LNCaP clone FGC (cell line): Measurements from ENCODE around the gene RAB44.

Experiments used
- DNase-seq: peaks from one replicate; pipeline ENCODE4 v3.0.0-alpha.2; 2011; ENCODE audit warnings: low read depth
- H3K4me3 ChIP-seq: 2 replicates; pipeline ENCODE4 v1.5.1; 2011; ENCODE audit warnings: mild to moderate bottlenecking, low read depth, low read length, control low read depth
- CTCF ChIP-seq: IDR thresholded peaks from 2 replicates; pipeline ENCODE4 v1.5.1; 2012; ENCODE audit warnings: mild to moderate bottlenecking; ENCODE audit not compliant: control insufficient read depth, insufficient read depth; ENCODE audit errors: extremely low read depth

RAB44 gene

GRCh38 chr6:36698196-36698595, 570 bp downstream of the RAB44 start:
- DNase-seq = no peak
- no peak overlapping the region for H3K4me3 ChIP-seq
- TF ChIP-seq CTCF = no peak

GRCh38 chr6:36698871-36699271, 1.2 kb downstream of the RAB44 start:
- no peak overlapping the region for H3K4me3 ChIP-seq
- DNase-seq = no peak
- TF ChIP-seq CTCF = no peak

DNA sequence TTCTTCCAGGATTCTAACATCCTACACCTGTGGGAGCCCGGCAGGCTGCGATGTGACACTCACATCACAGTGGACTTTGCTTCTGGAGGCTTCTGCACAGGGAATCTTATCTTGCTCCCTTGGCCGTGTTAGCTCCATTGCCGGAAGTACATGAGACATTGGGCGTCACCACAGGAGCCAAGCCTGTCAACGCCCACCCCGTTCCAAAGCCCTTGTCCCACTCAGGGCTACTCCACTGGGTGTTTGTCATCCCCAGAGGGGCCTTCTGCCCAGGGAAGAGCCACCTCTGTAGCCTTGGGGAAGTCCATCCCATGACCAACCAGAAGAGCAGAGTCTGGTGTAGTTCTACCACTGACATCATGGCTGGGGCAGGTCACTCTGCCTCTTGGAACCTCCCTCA, 1.7 kb downstream of the RAB44 start:
- H3K4me3 ChIP-seq = no peak overlapping the region
- no peak for TF ChIP-seq CTCF
- no peak for DNase-seq

GRCh38 chr6:36700071-36700812, 2.6 kb downstream of the RAB44 start:
- no peak for DNase-seq
- no peak overlapping the region for H3K4me3 ChIP-seq
- no peak for TF ChIP-seq CTCF

DNA sequence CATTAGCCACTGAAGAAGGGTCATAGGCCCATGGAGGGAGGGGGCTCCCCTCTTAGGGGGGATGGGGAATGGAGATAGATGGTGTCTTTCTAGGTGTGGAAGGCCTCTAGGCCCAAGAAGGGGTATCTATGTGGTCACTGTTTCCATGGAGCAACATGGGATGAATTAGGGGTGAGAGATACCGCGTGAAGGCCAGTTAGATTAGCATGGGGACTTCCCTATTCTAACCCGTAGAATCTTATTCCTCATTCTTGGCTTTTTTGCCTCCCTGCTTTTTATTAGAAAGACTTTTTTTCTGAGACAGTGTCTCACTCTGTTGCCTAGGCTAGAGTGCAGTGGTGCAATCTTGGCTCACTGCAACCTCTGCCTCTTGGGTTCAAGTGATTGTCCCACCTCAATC, 3.2 kb downstream of the RAB44 start:
- no peak for DNase-seq
- H3K4me3 ChIP-seq = no peak overlapping the region
- TF ChIP-seq CTCF = no peak

- no peak for DNase-seq
- no peak overlapping the region for H3K4me3 ChIP-seq
- TF ChIP-seq CTCF = peak; percentile 31
Observed at GRCh38 chr6:36701401-36701991, 3.9 kb downstream of the RAB44 start.

- no peak for DNase-seq
- H3K4me3 ChIP-seq = no peak overlapping the region
- no peak for TF ChIP-seq CTCF
Observed at GRCh38 chr6:36702656-36703055, 5.0 kb downstream of the RAB44 start.
